ENCODE measurements around the gene SLC12A3.

The SLC12A3 gene, protein sequence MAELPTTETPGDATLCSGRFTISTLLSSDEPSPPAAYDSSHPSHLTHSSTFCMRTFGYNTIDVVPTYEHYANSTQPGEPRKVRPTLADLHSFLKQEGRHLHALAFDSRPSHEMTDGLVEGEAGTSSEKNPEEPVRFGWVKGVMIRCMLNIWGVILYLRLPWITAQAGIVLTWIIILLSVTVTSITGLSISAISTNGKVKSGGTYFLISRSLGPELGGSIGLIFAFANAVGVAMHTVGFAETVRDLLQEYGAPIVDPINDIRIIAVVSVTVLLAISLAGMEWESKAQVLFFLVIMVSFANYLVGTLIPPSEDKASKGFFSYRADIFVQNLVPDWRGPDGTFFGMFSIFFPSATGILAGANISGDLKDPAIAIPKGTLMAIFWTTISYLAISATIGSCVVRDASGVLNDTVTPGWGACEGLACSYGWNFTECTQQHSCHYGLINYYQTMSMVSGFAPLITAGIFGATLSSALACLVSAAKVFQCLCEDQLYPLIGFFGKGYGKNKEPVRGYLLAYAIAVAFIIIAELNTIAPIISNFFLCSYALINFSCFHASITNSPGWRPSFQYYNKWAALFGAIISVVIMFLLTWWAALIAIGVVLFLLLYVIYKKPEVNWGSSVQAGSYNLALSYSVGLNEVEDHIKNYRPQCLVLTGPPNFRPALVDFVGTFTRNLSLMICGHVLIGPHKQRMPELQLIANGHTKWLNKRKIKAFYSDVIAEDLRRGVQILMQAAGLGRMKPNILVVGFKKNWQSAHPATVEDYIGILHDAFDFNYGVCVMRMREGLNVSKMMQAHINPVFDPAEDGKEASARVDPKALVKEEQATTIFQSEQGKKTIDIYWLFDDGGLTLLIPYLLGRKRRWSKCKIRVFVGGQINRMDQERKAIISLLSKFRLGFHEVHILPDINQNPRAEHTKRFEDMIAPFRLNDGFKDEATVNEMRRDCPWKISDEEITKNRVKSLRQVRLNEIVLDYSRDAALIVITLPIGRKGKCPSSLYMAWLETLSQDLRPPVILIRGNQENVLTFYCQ

DNA sequence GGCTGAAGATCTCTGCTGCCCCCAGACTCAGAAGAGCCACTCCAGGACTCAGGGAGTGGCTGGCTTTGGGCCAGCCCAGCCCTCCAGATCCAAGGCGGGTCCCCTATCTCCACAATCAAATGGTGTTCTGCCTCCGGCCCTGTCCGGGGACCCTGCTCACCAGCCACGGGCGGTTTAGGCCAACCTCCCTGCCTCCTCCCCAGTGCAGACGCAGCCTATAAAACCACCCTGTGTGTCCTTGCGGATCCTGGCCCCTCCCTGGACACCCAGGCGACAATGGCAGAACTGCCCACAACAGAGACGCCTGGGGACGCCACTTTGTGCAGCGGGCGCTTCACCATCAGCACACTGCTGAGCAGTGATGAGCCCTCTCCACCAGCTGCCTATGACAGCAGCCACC lies at the start of gene SLC12A3:
Gene SLC12A3, plus strand, starts transcription at position 248 of the 400 bp plus-strand sequence. Its CDS starts 29 bp downstream, at position 277.
- no peak for DNase-seq

DNA sequence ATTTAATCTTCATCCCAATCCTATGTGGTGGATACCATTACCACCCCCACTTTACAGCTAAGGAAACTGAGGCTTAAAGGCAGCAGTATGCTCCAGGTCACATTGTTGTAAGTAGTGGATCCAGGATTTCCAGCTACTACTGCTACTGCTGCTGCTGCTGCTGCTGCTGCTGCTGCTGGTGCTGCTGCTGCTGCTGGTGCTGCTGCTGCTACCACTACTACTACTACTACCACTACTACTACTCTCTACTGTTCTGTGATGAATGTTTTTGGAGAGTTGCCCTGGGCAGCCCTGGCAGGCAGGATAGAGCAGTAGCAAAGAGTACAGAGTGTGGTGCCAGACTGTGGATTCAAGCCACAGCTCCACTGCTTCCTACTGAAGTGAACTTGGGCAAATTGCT lies 49.3 kb upstream of the SLC12A3 start:
- DNase-seq = no peak

DNA sequence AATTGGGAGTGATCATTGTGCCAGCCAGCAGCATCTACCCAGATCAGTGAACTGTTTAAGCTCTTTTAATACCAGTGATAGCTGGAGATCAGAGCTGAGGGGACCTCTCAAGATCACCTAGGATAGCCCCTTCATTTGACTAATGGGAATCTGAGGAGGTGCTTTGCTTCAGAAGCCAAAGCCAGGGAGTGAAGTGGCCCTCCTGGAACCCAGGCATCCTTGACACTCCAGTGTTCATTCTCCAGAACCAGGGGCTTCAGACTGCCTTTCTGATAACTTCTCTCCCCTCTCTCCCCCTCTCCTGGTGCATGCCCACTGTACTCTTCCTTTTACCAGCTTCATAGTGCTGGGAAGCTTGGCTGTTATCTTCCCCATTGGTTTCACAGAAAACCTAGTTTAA lies 48.0 kb upstream of the SLC12A3 start:
- no peak for DNase-seq

DNA sequence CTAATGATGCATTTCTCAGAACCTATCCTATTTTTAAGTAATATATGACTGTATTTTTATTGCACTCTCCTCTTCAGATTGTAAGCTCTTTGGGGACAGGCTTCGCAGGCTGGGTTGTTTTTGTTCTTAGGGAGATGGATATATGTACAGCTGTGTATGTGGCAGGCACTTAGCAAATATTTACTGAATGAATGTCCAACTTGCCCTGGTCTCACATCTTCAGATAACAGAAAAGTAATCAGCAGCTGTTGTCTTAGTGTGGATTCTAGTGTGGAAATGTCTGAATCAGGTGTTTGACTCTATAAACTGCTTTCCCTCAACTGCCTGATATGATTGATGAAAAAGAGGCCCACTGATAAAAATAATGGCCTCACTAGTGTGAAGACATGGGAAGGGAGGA lies 47.1 kb upstream of the SLC12A3 start:
- no peak for DNase-seq

DNA sequence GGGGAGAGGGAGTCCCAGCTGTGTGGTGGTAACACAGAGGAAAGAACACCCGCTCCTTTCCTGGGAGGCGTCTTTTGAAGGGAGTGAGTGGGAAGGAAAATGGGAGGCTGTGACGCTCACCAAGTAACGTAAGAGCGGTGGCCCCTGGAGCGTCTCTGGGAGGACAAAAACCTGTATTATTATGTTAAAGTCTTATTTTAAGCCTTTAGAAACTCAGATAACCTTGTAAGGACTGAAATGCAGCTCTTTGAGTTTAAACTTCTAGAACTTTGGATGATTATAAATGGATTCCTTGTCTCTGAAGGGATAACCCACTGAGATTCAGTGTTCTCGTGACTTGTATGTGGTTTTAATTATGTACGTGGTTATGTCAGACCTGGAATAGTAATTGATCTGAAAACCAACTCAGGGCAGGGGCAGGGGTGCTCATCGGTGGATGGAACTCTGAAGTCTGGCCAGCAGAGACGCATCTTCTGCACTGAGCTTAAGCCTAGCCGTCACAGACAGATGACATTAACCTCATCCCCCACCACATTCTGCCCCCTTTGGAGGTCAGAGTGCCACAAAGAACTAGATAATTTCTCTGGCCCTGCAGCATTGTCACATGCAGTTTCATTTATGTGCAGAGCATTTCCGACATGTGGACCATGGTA lies 41.8 kb upstream of the SLC12A3 start:
- DNase-seq = no peak

DNA sequence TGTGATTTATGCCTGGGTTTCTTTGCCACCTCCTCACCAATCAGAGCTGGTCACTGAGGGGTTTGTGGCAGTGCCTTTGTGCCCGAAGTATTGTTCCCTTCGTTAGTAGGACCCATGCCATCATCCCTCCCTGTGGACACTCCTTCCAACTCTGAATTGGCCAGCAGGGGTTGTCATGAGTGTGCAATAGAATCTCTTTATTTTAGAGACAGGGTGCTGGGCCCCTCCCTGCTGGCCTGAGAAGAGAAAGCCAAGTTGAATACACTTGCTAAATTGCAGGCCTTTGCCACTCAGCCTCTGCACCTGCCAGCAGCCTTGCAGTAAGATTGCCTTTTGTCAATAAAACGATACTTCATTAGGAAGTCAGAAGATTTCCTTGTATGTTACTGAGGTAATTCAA lies 40.7 kb upstream of the SLC12A3 start:
- peak; percentile 15 for DNase-seq

DNA sequence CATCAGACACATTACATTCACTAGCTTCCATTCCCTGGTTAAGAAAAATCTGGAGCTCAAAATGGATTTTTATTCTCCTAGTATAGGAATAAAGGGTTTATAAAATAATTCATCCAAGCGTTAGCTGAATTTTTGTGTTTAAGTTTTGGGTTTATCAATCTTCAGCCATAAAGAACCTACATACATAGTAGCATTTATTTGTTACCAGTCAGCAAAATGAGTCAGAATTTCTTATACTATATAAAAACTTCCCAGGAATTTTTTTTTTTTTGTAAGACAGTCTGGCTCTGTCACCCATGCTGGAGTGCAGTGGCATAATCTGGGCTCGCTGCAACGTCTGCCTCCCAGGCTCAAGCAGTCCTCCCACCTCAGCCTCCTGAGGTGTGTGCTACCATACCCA lies 40.2 kb upstream of the SLC12A3 start:
- no peak for DNase-seq

DNA sequence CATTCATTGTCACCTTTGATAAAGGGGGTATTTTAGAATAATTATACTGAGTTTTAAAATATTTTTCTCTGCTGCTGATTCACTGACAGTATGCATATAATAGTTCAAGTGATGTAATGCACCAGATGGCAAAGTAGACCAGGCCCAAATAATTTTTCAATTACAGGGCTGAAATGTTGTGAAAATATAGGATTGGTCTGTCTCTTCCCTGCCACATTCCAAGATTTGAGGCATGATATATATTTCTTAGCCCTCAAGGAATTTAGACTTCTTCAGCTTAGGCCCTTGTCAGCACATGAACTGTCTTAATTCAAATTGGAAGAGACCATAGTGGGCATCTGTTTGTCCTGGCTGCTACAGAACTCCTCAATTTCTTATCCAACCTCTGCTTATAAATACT lies 39.2 kb upstream of the SLC12A3 start:
- DNase-seq = no peak

DNA sequence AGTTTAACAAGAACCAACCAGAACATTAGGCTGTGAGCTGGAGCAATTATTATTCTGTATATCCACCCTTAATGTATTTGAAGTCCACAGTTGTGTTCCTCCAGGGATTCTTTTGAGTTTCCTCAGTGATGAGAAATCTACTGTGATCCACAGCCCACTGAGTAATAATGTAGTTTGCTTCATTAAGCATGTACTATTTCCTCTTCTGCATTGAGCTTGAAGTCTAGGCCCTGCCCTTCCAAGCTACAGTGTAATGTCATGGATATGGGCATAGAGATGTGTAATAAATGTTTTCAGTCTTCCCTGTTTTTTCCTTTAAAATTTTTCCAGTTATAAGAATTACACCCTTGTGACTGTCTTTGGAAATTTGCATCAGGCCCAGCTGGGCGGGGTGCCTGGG lies 36.4 kb upstream of the SLC12A3 start:
- no peak for DNase-seq

DNA sequence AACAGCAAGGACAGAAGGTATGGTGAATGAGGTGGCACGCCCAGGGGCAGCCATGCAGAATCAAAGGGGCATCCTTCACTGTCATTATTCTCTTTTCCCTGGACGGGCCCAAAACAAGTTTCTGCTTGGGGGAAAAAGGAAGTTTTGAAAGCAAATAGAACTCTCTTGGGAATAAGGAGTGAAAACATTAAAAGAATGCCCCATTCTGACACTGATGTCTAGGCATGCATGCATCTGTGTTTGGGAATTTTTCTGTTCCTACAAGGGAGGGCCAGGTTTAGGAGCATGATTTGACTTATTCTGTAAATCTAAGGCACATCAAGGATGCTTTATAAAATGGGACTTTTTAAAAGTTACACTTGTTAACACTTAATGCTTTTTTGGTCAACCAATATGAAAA lies 34.3 kb upstream of the SLC12A3 start:
- no peak for DNase-seq

DNA sequence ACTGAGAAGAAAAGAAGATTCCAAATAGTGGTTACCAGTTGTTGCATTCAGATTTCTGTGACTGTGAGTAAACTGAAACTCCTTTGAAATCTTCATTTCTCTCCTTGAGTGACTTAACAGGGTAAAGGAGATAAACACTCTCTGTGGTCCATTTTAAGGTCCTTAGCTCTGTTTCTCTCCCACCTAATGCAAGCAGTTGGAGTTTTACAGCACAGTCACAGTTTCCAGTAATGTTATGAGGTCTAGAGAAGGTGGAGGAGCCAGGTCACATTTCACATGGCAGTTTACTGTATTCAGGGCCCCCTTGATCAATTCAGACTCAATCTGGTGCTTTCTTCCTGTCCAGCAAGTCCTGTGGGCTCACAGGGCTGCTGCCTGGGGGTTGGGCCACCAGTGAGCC lies 32.2 kb upstream of the SLC12A3 start:
- DNase-seq = no peak

DNA sequence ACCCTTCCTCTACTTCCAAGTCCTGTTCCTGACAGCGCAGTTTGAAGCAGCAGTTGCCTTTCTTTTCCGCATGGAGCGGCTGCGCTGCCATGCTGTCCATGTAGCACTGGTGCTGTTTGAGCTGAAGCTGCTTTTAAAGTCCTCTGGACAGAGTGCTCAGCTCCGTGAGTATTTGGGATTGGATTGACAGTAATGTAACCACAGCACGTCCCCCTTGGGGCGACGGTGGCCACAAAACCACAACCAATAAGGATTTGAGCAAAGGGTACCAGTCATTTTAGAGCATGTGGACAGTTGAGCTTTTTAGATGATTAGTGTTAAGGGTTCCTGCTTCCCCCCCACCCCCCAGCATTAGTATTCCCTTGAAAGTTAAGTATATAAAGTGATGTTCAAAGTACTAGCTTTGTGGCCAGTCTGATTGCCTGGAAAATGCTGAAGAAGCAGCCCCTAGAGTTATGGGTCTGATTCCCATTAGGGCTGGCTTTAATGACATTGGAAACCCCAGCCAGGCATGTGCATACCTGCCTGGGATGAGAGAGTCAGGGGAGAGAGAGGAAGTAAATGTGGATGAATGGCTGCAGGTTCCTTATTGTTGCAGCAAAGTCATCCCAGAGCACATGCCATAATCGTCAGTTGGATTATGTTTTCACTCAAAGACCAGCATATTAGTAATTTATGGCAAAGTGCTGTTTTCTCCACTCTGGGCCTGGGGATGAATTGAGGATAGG lies 31.6 kb upstream of the SLC12A3 start:
- DNase-seq = no peak

DNA sequence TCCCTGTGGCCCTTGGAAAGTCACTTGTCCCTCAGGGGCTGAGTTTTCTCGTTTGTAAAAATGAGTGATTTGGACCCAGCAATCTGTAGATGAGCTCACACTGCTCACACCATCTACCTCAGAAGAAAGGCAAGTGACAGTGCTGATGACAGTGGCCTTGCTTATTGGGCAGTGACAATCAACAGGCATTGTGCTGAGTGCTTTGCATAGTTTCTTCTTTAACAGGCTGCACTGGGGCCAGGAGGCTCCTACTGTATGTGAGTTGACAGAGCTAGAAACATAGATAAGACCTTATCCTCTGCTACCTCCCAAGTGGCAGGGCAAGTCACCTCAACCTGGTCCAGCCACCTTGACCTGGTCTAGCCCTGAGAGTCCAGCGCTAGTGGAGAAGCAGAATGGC lies 29.7 kb upstream of the SLC12A3 start:
- no peak for DNase-seq

DNA sequence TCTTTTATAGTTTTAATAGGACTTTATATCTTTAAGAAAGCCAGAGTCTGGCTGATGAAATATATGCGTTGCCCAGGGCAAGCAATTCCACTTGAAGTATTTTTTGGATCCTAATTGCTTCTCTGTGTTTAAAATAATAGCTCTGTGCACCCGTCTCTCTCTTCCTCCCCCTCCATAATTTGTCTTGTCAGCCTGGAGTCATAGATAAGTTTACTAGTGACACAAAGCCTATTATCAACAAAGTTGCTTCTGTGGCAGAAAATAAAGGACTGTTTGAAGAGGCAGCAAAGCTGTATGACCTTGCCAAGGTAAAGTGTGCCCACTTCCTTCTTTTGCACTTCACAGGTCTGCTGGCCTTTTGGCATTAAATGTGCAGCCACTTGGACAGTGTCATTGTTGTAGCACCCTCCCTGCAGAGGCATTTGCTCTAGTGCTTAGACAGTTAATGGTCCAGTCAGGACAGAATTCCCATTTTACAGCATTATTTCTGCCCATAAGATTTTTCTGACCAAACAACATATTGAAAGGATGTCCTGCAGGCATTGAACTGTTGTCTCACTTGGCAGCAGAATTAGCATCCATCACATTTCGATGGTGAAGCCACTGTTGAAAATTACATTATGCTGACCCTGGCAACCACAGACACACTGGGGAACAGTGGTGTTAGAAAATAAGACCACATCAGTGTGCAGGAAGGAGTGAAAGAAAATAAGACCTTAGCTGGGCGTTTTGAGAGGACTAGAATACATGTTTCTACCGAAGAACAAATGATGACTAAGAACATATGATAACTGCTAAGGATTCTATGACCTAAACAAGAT lies 28.4 kb upstream of the SLC12A3 start:
- no peak for DNase-seq

DNA sequence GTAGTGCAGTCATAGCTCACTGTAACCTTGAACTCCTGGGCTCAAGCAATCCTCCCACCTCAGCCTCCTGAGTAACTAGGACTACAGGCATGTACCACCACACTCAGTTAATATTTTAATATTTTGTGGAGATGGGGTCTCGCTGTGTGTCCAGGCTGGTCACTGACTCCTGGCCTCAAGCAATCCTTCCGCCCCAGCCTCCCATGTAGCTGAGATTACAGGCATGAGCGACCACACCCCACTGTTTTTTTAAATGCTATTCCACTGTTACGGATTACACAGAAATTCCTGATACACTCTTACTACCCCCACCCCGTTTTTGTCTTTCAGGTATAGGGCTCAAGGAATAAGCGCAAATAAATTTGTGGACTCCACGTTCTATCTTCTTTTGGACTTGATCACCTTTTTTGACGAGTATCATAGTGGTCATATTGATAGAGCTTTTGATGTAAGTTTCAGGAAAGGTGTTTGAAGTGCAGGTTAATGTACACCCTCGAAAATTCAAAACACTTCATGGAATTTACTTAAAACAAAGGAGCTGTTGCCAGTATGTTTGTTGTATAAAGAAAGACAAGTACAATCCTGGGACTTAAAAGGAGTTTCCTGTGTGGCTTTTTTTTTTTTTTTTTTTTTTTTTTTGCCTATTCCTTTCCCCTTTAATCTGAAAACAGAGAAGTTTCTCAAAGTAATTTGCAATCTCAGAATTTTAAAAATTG lies 26.2 kb upstream of the SLC12A3 start:
- DNase-seq = no peak

DNA sequence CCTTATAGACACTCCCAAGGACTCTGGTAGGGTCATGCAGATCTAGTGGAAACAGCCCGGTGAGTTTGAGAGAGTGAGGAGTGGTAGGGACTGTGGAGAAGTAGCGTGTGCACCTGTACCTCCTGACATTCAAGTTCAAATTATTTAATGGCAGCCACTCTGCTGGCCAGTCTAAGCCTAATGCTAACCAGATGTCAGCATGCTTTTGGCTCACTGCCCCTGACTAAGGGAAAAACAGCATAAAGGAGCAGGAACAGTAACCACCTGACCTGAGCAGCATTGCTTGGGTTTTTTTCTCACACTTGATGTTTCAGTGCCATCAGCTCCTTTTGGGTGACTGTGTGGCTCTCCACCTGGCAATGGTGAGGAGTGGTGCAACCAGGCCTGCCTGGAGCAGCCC lies 23.8 kb upstream of the SLC12A3 start:
- no peak for DNase-seq

DNA sequence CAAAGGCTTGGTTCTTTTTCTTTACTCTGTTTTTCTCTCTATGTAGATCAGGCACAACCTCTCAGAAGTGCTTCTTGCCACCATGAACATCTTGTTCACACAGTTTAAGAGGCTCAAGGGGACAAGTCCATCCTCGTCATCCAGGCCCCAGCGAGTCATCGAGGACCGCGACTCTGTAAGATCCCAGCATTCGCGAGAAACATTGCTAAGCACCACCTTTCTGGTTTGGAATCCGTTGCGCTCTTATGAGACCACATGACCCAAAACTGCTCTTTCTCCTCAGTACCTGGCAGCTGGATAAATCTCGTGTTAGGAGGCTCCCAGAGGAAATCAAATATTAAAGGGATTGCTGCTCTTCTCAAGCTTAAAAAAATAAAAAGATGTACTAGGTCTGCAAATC lies 23.3 kb upstream of the SLC12A3 start:
- DNase-seq = no peak

DNA sequence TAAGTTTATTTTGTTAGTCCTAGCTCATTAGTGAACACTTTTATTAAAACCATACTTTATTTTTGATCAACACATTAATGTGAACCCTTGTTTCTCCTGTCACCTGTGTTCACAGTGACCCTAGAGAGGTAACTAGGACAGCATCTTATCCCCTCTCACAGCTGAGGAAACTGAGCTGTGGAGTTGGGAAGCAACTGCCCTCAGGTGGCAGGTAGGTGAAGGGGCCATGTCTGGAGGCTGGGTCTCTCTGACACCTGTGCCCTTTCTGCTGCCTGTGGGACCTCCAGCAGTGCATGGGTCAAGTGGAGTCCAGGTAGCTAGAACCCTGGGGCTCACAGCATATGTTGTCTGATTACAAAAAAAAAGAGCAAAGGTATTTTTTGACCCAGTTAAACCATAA lies 22.9 kb upstream of the SLC12A3 start:
- DNase-seq = no peak

DNA sequence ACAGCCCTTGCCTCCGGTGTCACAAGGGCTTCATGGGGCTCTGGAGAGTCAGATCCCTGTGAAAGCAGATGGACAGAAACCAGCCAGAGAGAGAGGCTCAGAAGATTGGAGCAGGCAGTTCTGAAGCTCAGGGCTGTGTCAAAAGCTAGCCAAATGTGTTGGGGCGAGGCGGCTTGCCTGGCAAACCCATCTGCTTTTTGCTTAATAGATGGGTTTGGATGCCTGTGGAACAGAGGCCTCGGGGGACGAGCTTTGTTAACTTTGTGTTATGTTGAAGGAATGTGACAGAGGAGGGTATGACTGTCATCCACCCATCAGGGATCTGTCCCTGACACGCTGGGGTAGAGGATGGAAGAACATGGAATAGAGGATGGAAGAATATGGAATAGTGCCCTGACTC lies 21.0 kb upstream of the SLC12A3 start:
- no peak for DNase-seq

DNA sequence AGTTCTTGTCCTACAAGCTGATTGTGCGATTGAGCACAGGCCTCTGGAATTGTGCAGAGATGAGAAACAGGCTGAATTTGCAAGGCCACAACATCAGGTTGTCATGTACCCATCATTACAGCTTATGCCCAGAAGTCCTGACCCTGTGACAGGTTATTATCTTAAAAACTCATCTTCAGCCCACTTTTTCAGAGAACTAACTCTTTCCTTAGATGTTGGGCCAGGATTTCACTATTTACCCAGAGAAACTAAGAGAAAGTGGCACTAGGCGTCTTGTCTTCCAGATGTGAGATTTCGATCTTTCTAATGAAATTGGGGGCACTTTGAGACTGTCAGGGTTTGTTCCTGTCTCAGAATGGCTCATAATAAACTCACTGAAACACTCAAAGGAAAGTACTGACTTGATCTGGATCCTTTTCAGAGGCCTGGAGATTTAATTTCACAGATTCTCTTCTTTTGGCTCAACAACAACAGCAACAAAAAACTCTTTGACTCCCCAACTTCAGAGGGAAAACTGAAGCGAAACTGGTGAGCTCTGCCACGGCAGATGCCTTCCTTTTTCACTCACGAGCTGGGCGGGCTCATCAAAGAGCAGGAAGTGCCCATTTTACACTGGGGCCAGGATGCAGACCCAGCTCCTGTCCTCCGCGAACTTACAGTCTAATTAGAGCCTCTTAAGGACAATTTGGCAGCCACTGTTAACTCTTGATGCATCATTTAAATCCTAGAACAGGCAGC lies 17.7 kb upstream of the SLC12A3 start:
- no peak for DNase-seq
